ENCODE measurements around the gene ST6GAL1.

DNA sequence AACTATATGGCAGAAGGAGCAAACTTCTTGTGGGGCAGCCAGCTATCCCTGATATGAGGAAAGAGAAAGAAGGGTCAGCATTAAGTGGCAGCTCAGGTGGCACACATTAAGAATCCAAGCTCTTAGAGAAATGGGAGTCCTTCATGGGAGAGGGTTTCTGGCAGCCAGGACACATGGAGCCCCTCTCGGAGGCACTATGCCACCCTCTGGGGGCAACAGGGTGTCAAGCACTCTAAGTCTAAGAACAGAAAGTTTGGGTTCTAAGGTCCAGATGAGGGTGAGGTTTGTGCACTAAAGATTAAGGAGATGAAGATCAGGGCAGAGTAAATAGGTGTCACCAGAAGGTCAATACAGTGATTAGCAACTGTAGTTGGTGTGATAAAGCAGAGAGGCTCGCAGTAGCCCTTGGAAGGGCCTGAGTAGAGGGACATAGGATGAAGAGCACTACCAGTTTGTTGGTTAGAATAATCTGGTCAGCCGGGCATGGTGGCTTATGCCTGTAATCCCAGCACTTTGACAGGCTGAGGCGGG lies 89.3 kb downstream of the ST6GAL1 start:
- TF ChIP-seq, protein P1, sequence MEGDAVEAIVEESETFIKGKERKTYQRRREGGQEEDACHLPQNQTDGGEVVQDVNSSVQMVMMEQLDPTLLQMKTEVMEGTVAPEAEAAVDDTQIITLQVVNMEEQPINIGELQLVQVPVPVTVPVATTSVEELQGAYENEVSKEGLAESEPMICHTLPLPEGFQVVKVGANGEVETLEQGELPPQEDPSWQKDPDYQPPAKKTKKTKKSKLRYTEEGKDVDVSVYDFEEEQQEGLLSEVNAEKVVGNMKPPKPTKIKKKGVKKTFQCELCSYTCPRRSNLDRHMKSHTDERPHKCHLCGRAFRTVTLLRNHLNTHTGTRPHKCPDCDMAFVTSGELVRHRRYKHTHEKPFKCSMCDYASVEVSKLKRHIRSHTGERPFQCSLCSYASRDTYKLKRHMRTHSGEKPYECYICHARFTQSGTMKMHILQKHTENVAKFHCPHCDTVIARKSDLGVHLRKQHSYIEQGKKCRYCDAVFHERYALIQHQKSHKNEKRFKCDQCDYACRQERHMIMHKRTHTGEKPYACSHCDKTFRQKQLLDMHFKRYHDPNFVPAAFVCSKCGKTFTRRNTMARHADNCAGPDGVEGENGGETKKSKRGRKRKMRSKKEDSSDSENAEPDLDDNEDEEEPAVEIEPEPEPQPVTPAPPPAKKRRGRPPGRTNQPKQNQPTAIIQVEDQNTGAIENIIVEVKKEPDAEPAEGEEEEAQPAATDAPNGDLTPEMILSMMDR (IDR thresholded peaks at IDR 0.05): no peak
- TF ChIP-seq POLR2AphosphoS5 (IDR thresholded peaks at IDR 0.05; ENCODE audit: low read depth, low read length): no peak
